ENCODE measurements around the gene IQCB1. TPM values are rescaled to one million over a fixed set of nuclear protein-coding genes. Genes with fewer than 3 reads are reported as not detected.

IQCB1 gene
- total RNA-seq, 1 donor from 2014 or later: 8.5 TPM

- TF ChIP-seq, protein P1, sequence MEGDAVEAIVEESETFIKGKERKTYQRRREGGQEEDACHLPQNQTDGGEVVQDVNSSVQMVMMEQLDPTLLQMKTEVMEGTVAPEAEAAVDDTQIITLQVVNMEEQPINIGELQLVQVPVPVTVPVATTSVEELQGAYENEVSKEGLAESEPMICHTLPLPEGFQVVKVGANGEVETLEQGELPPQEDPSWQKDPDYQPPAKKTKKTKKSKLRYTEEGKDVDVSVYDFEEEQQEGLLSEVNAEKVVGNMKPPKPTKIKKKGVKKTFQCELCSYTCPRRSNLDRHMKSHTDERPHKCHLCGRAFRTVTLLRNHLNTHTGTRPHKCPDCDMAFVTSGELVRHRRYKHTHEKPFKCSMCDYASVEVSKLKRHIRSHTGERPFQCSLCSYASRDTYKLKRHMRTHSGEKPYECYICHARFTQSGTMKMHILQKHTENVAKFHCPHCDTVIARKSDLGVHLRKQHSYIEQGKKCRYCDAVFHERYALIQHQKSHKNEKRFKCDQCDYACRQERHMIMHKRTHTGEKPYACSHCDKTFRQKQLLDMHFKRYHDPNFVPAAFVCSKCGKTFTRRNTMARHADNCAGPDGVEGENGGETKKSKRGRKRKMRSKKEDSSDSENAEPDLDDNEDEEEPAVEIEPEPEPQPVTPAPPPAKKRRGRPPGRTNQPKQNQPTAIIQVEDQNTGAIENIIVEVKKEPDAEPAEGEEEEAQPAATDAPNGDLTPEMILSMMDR (IDR thresholded peaks at IDR 0.05; ENCODE audit: partially characterized antibody, unreplicated experiment): no peak
Measured at GRCh38 chr3:121852256-121852655, 17.4 kb upstream of the IQCB1 start.

GRCh38 chr3:121844892-121845291, 10.0 kb upstream of the IQCB1 start:
- H3K27me3 Mint-ChIP-seq (ENCODE audit: unreplicated experiment): no peaks in the 10 kb centered on the region
- H3K4me1 Mint-ChIP-seq (ENCODE audit: low read depth, unreplicated experiment): no peaks in the 10 kb centered on the region
- H3K27ac Mint-ChIP-seq (ENCODE audit: unreplicated experiment): no peak overlapping the region
- DNase-seq: no peak
- no peaks in the 10 kb centered on the region for H3K9me3 Mint-ChIP-seq (ENCODE audit: unreplicated experiment)
- H3K4me3 Mint-ChIP-seq (ENCODE audit: unreplicated experiment): no peak overlapping the region
- no peaks in the 10 kb centered on the region for H3K36me3 Mint-ChIP-seq (ENCODE audit: unreplicated experiment)
- TF ChIP-seq, protein P1 (IDR thresholded peaks at IDR 0.05; ENCODE audit: partially characterized antibody, unreplicated experiment): no peak

More at GRCh38 chr3:121852256-121852655, 17.4 kb upstream of the IQCB1 start:
- no peak overlapping the region for H3K27ac Mint-ChIP-seq (ENCODE audit: unreplicated experiment)
- H3K36me3 Mint-ChIP-seq (ENCODE audit: unreplicated experiment): no peaks in the 10 kb centered on the region
- H3K9me3 Mint-ChIP-seq (ENCODE audit: unreplicated experiment): no peaks in the 10 kb centered on the region
- no peaks in the 10 kb centered on the region for H3K27me3 Mint-ChIP-seq (ENCODE audit: unreplicated experiment)
- no peak for DNase-seq
- no peaks in the 10 kb centered on the region for H3K4me1 Mint-ChIP-seq (ENCODE audit: low read depth, unreplicated experiment)
- H3K4me3 Mint-ChIP-seq (ENCODE audit: unreplicated experiment): no peak overlapping the region

DNA sequence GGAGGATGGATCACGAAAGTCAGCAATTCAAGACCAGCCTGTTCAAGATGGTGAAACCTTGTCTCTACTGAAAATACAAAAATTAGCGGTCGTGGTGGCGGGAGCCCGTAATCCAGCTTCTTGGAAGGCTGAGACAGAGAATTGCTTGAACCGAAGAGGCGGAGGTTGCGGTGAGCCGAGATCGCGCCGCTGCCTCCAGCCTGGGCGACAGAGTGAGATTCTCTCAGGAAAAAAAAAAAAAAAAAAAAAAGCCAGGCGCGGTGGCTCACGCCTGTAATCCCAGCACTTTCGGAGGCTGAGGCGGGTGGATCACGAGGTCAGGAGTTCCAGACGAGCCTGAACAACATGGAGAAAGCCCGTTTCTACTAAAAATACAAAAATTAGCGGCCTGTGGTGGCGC, 5.1 kb upstream of the IQCB1 start:
- Mint-ChIP-seq H3K27ac (ENCODE audit: unreplicated experiment) (no peak overlapping the region), H3K9me3 (ENCODE audit: unreplicated experiment) (no peaks in the 10 kb centered on the region), H3K4me1 (ENCODE audit: low read depth, unreplicated experiment) (no peaks in the 10 kb centered on the region), H3K4me3 (ENCODE audit: unreplicated experiment) (no peak overlapping the region), H3K36me3 (ENCODE audit: unreplicated experiment) (no peaks in the 10 kb centered on the region), H3K27me3 (ENCODE audit: unreplicated experiment) (peaks cover 1% of the 10 kb centered on the region)
- TF ChIP-seq, protein P1 (IDR thresholded peaks at IDR 0.05; ENCODE audit: partially characterized antibody, unreplicated experiment): no peak
- DNase-seq: no peak

DNA sequence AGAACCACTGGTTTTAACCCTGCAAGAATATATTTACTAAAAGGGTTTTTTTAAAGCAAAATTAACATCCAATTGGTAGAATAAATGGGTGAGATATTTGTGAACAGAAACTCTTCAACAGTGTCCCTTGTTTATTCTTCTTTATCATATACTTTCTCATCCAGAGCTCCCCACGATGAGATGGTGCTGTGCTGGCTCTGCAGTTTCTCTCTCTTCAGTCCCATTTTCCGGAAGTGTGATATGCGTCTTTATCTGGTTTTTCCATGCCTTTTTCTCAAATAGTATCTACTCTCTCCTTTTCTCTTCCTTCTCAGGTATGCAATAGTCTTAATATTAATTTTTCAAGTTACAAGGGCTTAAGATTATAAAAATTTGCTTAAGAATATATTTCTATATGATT, 1.6 kb upstream of the IQCB1 start:
- Mint-ChIP-seq H3K4me3 (ENCODE audit: unreplicated experiment) (no peak overlapping the region), H3K27me3 (ENCODE audit: unreplicated experiment) (peaks cover 3% of the 10 kb centered on the region), H3K4me1 (ENCODE audit: low read depth, unreplicated experiment) (peaks cover 4% of the 10 kb centered on the region), H3K36me3 (ENCODE audit: unreplicated experiment) (no peaks in the 10 kb centered on the region), H3K9me3 (ENCODE audit: unreplicated experiment) (peaks cover 4% of the 10 kb centered on the region), H3K27ac (ENCODE audit: unreplicated experiment) (no peak overlapping the region)
- TF ChIP-seq, protein P1 (IDR thresholded peaks at IDR 0.05; ENCODE audit: partially characterized antibody, unreplicated experiment): no peak
- no peak for DNase-seq

GRCh38 chr3:121836064-121836463, 1.2 kb upstream of the IQCB1 start:
- Mint-ChIP-seq H3K36me3 (ENCODE audit: unreplicated experiment) (no peaks in the 10 kb centered on the region), H3K4me1 (ENCODE audit: low read depth, unreplicated experiment) (peaks cover 4% of the 10 kb centered on the region), H3K27ac (ENCODE audit: unreplicated experiment) (no peak overlapping the region), H3K27me3 (ENCODE audit: unreplicated experiment) (peaks cover 3% of the 10 kb centered on the region), H3K9me3 (ENCODE audit: unreplicated experiment) (peaks cover 4% of the 10 kb centered on the region), H3K4me3 (ENCODE audit: unreplicated experiment) (peak overlapping the region; percentile 92)
- DNase-seq: no peak
- TF ChIP-seq, protein P1 (IDR thresholded peaks at IDR 0.05; ENCODE audit: partially characterized antibody, unreplicated experiment): no peak

Measured in glutamatergic neuron (in vitro differentiated cells).